PC-3 (cell line): ENCODE data around the gene ANKRD27.

Source experiments
- EZH2 ChIP-seq: fragments of 300-600 bp; sonication (generic); IDR thresholded peaks from one replicate; pipeline ENCODE4 v1.6.1; 2017; ENCODE audit warnings: antibody characterized with exemption, mild to moderate bottlenecking, low read length; ENCODE audit not compliant: unreplicated experiment
- TF ChIP-seq, protein P1 (sequence below): fragments of 300-600 bp; sonication (generic); conservative IDR thresholded peaks from 2 replicates; pipeline ENCODE4 v1.5.1; 2017; ENCODE audit warnings: antibody characterized with exemption, low read depth, mild to moderate bottlenecking, low read length

DNA sequence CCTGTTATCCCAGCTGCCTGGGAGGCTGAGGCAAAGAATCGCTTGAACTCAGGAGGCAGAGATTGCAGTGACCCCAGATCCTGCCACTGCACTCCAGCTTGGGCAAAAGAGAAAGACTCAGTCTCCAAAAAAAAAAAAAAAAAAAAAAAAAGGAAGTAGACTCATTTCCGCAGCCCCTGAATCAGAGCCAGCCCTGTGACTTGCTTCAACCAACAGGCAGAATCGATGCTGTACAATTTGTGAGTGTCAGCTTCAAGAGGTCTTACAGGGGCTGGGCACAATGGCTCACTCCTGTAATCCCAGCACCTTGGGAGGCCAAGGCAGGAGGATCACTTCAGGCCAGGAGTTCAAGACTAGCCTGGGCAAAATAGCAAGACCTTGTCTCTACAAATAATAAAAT, 12.8 kb downstream of the ANKRD27 start:
- TF ChIP-seq, protein P1, sequence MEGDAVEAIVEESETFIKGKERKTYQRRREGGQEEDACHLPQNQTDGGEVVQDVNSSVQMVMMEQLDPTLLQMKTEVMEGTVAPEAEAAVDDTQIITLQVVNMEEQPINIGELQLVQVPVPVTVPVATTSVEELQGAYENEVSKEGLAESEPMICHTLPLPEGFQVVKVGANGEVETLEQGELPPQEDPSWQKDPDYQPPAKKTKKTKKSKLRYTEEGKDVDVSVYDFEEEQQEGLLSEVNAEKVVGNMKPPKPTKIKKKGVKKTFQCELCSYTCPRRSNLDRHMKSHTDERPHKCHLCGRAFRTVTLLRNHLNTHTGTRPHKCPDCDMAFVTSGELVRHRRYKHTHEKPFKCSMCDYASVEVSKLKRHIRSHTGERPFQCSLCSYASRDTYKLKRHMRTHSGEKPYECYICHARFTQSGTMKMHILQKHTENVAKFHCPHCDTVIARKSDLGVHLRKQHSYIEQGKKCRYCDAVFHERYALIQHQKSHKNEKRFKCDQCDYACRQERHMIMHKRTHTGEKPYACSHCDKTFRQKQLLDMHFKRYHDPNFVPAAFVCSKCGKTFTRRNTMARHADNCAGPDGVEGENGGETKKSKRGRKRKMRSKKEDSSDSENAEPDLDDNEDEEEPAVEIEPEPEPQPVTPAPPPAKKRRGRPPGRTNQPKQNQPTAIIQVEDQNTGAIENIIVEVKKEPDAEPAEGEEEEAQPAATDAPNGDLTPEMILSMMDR, result no peak
- TF ChIP-seq EZH2, result no peak
